ENCODE results near the gene EFCAB14.

DNA sequence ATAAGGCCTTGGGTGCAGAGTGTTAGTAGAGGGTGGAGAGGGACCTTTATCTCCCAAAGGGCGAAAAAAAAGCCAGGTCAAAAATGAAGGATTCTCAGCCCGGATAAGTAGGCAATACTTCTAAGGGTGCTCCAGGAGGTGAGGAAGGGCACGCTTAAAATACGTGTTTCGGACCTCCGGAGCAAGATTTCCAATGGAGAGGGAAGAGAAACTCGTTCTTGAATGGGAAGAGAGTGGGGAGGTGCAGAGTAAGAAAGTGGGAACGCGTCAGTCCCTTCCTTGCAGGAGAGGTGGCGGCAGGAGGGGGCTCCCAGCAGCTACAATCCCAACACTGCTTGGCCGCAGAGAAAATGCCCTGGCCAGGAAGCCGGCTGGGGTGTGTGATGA is 581 bp downstream of the EFCAB14 start:
- TF ChIP-seq, protein P1, sequence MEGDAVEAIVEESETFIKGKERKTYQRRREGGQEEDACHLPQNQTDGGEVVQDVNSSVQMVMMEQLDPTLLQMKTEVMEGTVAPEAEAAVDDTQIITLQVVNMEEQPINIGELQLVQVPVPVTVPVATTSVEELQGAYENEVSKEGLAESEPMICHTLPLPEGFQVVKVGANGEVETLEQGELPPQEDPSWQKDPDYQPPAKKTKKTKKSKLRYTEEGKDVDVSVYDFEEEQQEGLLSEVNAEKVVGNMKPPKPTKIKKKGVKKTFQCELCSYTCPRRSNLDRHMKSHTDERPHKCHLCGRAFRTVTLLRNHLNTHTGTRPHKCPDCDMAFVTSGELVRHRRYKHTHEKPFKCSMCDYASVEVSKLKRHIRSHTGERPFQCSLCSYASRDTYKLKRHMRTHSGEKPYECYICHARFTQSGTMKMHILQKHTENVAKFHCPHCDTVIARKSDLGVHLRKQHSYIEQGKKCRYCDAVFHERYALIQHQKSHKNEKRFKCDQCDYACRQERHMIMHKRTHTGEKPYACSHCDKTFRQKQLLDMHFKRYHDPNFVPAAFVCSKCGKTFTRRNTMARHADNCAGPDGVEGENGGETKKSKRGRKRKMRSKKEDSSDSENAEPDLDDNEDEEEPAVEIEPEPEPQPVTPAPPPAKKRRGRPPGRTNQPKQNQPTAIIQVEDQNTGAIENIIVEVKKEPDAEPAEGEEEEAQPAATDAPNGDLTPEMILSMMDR (IDR thresholded peaks at IDR 0.05) = no peak
- TF ChIP-seq, protein P2, sequence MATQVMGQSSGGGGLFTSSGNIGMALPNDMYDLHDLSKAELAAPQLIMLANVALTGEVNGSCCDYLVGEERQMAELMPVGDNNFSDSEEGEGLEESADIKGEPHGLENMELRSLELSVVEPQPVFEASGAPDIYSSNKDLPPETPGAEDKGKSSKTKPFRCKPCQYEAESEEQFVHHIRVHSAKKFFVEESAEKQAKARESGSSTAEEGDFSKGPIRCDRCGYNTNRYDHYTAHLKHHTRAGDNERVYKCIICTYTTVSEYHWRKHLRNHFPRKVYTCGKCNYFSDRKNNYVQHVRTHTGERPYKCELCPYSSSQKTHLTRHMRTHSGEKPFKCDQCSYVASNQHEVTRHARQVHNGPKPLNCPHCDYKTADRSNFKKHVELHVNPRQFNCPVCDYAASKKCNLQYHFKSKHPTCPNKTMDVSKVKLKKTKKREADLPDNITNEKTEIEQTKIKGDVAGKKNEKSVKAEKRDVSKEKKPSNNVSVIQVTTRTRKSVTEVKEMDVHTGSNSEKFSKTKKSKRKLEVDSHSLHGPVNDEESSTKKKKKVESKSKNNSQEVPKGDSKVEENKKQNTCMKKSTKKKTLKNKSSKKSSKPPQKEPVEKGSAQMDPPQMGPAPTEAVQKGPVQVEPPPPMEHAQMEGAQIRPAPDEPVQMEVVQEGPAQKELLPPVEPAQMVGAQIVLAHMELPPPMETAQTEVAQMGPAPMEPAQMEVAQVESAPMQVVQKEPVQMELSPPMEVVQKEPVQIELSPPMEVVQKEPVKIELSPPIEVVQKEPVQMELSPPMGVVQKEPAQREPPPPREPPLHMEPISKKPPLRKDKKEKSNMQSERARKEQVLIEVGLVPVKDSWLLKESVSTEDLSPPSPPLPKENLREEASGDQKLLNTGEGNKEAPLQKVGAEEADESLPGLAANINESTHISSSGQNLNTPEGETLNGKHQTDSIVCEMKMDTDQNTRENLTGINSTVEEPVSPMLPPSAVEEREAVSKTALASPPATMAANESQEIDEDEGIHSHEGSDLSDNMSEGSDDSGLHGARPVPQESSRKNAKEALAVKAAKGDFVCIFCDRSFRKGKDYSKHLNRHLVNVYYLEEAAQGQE (IDR thresholded peaks at IDR 0.05; ENCODE audit: insufficient read depth in 1 of 2, low read depth in 2 of 2, low read length in 1 of 2) = no peak

All from Panc1 (cell line).